CMK (cell line): ENCODE results near the gene DNAH9.

Experiments used
- DNase-seq: peaks from one replicate; pipeline ENCODE4 v3.0.0-alpha.2; 2010; ENCODE audit warnings: low read depth

The DNAH9 gene

GRCh38 chr17:11986179-11986941 lies 388.1 kb downstream of the DNAH9 start:
- no peak for DNase-seq

DNA sequence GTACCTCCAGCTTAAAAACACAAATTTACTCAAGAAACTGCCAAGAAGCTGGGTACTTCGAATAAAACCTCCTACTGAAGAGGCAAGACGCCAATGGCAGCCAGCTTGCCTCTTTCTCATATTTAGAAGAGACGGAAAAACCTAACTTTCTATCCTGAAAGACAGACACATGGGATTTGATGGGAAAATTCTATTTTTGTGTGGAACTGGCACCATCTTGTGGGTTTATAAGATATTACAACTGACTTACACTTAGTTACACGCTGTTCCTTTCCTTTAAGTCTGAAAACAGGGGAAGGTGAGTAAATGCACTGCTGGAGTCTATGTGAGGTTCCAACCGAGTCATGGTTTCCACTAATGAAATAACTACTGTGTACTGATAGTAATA lies 388.7 kb downstream of the DNAH9 start:
- DNase-seq = no peak

DNA sequence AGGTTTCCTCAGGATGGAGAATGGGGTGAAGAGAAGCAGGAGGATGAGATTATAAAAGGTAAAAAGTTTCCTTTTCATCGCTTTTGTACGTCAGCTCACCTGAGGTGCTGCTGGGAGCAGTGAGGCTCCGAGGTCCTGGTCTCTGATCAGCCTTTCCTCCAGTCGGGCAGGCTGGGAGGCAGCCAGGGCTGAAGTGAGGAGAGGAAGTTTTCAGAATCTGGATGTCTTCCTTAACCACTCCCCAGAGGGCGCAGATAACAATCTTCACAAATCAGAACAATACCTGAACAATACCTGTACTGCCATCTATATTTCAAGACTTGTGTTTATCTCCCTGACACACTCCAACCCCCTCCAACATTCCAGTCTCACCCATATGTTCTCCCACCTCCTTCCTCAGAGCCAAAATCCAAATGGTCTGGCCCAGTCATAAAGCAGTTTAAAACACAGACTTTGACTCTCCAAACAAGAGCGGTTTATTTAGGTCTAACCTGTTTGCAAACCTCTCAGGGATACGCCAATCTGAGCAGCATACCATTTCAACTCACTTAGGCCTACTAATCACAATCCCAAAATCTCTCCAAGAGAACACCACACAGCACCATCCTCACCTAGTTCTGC lies 392.2 kb downstream of the DNAH9 start:
- no peak for DNase-seq

DNA sequence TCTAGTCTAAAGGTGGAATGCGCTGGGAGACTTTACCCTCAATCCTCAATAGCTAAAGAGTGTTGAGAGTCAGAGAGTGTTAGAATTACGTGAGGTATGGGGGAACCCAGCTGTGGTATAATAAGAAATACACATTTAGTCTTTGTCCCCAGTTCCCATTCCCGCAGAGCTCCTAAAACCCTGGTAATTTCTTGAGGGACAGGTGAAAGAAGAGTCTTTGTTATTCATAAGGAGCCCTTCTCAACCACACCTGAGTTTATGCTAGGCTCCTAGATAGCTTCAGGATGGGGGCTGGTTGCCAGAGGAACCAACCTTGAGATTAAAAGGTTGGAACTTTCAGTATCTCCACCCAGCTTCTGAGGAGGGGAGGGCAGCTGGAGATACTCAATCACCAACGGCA lies 393.2 kb downstream of the DNAH9 start:
- DNase-seq = no peak

- no peak for DNase-seq
Measured at GRCh38 chr17:11996722-11997146, 398.5 kb downstream of the DNAH9 start.

DNA sequence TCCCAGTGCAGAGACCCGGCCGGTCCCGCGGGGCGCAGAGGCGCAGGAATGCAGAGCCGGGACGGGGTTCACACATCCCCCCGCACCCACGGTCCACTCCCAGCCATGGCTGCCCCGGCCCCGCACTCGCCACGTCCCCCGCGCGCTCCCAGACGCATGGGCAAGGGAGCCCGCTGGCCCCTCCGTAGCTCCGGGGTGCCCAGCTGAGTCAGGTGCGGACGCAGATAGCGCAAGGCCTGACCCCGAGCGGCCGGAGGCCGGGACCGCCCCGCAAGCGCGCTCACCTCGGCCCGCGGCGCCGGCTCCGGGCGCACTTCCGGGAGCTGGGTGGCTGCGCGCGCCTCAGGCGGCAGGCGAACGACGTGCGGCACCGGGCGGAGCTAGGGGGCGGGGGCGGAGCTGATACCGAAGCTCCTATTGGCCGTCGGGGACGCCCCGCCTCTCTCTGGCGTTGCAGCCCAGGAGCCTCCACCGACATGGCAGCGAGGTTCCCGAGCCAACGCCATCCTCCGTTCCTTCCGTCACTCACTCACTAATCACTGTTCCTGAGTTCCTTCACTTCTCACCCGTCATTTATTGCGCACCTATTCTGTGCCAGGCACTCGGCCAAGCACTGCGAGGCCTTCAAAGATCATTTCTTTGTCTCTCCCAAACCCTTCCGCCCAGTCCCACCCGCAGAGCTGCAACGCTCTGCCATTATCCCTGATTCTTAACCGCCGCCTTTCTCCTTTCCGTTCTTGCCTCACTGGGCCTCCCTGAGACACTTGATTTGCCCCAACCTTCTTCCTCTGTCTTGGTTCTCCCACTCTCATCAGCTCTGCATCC lies 399.1 kb downstream of the DNAH9 start, which contains the start of gene ZNF18:
Gene ZNF18 (minus strand): TSS at position 329 of the 825 bp plus-strand sequence. CDS start 4,646 bp downstream, outside the sequence.
- DNase-seq = peak; percentile 79

DNA sequence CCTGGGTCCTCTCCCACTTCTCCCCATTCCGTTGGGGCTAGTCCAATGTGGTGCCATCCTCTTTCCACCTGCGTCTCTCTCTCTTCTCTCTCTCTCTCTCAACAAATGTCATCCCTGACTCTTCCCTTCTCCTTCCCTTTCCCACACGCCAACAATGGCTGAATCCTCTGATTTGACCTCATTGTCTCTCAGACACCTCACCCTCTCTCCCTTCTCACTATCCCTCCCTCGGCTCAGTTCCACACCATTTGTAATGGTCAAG lies 399.6 kb downstream of the DNAH9 start:
- no peak for DNase-seq

DNA sequence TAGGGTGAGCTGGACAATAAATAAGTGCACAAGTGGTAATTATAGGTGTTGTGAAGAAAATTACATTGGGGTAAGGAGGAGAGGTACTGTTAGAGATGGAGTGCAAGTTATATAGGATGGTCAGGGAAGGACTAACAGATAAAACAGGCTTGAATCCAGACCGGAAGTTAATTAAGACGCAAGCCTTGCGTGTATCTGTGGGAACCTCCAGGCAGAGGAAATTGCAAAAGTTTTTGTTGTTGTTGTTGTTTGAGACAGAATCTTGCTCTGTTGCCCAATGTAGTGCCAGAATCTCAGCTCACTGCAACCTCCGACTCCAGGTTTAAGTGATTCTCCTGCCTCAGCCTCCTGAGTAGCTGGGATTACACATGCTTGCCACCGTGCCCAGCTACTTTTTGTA lies 401.4 kb downstream of the DNAH9 start:
- DNase-seq = no peak

DNA sequence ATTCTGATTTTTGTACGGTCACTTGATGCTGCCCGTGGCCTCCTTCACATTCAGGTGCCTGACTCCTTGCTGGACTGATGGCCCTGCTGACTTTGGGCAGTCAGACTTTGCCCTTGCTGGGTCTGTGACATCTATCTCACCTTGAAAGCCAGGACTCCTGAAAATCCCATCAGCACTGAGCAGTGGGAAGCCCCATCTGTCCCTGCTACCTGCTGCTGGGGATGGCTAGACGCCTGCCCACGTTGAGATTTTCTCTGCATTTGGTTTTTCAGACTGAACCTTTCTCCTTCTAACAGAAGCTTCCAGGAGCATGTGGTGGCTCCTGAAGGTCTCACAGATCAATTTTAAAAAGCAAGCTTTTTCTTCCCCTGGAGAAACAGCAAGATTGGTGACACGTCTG lies 409.2 kb downstream of the DNAH9 start:
- no peak for DNase-seq
